ENCODE data around the gene RNF5. TPM values are rescaled to one million over a fixed set of nuclear protein-coding genes. Genes with fewer than 3 reads are reported as not detected.

The RNF5 gene
- total and polyA plus RNA-seq, 2 donors (not counting 1 experiment from before 2014, with no cell fraction given) = 25.5 to 40.7 TPM

DNA sequence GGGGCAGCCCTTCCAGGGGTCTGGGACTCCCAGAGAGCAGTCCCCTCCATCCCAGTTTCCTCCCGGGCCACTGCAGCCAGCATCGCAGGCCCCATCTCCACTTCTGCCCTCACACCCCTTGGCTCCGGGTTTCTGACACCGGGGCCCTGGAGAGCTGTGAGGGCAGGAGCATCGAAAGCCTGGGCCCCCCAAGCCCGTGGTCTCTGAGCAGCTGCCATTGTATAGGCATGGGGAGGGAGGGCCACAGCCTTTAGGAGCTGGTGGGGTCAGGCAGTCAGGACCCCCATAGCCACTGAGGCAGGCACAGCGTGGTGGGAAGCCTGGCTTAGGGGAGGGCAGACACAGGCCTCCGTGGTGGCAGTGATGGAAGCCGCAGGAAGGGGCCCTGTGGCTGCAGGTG is 24.0 kb downstream of the RNF5 start:
- no peak overlapping the region for H3K27ac ChIP-seq (ENCODE audit: low read length in 2 of 2)

DNA sequence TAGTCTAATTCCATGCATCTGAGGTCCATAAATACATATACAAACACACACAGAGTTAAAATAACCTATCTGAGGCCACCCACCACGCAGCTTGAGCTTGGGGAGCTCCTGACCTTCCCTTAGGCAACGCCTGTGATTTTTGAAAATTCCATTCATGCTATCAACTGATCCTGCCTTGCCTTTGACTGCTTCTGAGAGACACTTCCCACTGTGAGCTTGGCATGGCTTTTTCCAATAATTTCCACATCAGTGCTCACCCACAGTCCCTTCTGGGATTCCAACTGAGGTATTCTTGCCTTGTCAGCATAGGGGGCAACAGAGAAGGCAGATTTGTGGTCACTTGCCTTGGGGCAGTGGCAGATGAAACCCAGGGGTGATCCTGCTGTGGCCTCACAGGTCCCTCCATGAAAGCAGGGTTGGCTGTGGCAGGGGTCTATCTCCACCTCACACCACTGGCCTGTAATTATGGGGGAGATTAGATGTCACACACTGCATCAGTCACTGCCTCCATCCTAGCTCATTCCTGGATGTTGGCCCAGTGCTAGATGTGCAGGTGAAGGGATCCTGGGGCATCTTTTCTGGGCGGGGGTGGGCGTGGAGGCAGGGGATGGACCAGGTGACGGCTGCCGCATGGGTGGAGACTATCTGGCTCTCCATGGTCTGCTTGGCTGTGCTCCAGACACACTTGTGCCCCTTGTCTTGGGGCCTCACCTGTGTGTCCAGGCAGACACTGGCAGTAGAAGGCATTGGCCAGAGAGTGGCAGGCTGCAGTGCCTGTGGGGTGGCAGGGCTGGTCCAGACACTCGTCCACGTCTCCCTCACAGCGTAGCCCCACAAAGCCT is 25.4 kb downstream of the RNF5 start:
- TF ChIP-seq, protein P1, sequence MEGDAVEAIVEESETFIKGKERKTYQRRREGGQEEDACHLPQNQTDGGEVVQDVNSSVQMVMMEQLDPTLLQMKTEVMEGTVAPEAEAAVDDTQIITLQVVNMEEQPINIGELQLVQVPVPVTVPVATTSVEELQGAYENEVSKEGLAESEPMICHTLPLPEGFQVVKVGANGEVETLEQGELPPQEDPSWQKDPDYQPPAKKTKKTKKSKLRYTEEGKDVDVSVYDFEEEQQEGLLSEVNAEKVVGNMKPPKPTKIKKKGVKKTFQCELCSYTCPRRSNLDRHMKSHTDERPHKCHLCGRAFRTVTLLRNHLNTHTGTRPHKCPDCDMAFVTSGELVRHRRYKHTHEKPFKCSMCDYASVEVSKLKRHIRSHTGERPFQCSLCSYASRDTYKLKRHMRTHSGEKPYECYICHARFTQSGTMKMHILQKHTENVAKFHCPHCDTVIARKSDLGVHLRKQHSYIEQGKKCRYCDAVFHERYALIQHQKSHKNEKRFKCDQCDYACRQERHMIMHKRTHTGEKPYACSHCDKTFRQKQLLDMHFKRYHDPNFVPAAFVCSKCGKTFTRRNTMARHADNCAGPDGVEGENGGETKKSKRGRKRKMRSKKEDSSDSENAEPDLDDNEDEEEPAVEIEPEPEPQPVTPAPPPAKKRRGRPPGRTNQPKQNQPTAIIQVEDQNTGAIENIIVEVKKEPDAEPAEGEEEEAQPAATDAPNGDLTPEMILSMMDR (IDR thresholded peaks at IDR 0.05) = no peak
- no peak for TF ChIP-seq EZH2 (IDR thresholded peaks at IDR 0.05; ENCODE audit: borderline replicate concordance, insufficient read depth, low read depth, low read length, poor library complexity, severe bottlenecking)
- H3K9me3 Mint-ChIP-seq (ENCODE audit: insufficient read depth) = no peaks in the 10 kb centered on the region
- POLR2A ChIA-PET = no interaction called here

More for the DNA sequence above, 24.0 kb downstream of the RNF5 start:
- Mint-ChIP-seq H3K9me3 (ENCODE audit: insufficient read depth) (no peaks in the 10 kb centered on the region), H3K27me3 (peaks cover 8% of the 10 kb centered on the region), H3K4me1 (peaks cover 4% of the 10 kb centered on the region), H3K27ac (no peak overlapping the region), H3K4me3 (no peak overlapping the region)
- 77% methylated on average over 7 of the region's 9 CpGs for WGBS (ENCODE audit: insufficient coverage)
- intact Hi-C loops (cut with micrococcal nuclease) = no loop called here
- no peak overlapping the region for H2AFZ ChIP-seq (ENCODE audit: insufficient read depth, low read depth, low read length, poor library complexity, severe bottlenecking)
- H3K36me3 ChIP-seq (replicated peaks in 1 of 2; ENCODE audit: control extremely low read depth in 1 of 2, control insufficient read depth in 1 of 2, extremely low read depth in 1 of 2, insufficient read depth in 2 of 2, low read length in 1 of 2) = no peaks in the 10 kb centered on the region
- no peak overlapping the region for H3K4me2 ChIP-seq (replicated peaks; ENCODE audit: low read depth, low read length, poor library complexity, severe bottlenecking)
- TF ChIP-seq EZH2 (IDR thresholded peaks at IDR 0.05; ENCODE audit: borderline replicate concordance, insufficient read depth, low read depth, low read length, poor library complexity, severe bottlenecking) = no peak
- TF ChIP-seq, protein P1 (IDR thresholded peaks at IDR 0.05) = no peak
- H3K79me2 ChIP-seq (ENCODE audit: control insufficient read depth, insufficient read depth, low read length) = no peaks in the 10 kb centered on the region
- CTCF ChIA-PET = no interaction called here
- H3K9ac ChIP-seq (ENCODE audit: low read length) = no peak overlapping the region
- no peaks in the 10 kb centered on the region for H3K9me3 ChIP-seq (ENCODE audit: control extremely low read depth in 1 of 3, control insufficient read depth in 2 of 3, insufficient read depth in 1 of 3, low read length in 2 of 3)
- no peak for ATAC-seq (ENCODE audit: low read depth)
- H3K4me1 ChIP-seq (ENCODE audit: control insufficient read depth in 2 of 2, insufficient read depth in 2 of 2, low read length in 2 of 2) = peaks cover under 1 to 3% of the 10 kb centered on the region in 2 donors
- H4K20me1 ChIP-seq (ENCODE audit: control insufficient read depth, insufficient read depth, low read length, poor library complexity, severe bottlenecking) = no peaks in the 10 kb centered on the region
- no peak overlapping the region for H3K4me3 ChIP-seq (ENCODE audit: control extremely low read depth in 1 of 5, extremely low read depth in 1 of 5, insufficient read depth in 1 of 5, low read depth in 2 of 5, low read length in 4 of 5)
- POLR2A ChIA-PET = no interaction called here
- no peak for DNase-seq
- peaks cover 0 to 8% (median 2%) of the 10 kb centered on the region in 4 experiments for H3K27me3 ChIP-seq (replicated peaks in 1 of 4; ENCODE audit: control extremely low read depth in 1 of 4, control insufficient read depth in 3 of 4, insufficient read depth in 4 of 4, low read length in 3 of 4)

More for the DNA sequence above, 25.4 kb downstream of the RNF5 start:
- Mint-ChIP-seq H3K4me1 (peaks cover 5% of the 10 kb centered on the region), H3K27me3 (peaks cover 8% of the 10 kb centered on the region), H3K4me3 (no peak overlapping the region), H3K27ac (no peak overlapping the region)
- no peak overlapping the region for H3K9ac ChIP-seq (ENCODE audit: low read length)
- intact Hi-C loops (cut with micrococcal nuclease) = no loop called here
- CTCF ChIA-PET = no interaction called here
- DNase-seq (no peak), ATAC-seq (ENCODE audit: low read depth) (no peak)
- H3K9me3 ChIP-seq (ENCODE audit: control extremely low read depth in 1 of 3, control insufficient read depth in 2 of 3, insufficient read depth in 1 of 3, low read length in 2 of 3) = no peaks in the 10 kb centered on the region
- H3K79me2 ChIP-seq (ENCODE audit: control insufficient read depth, insufficient read depth, low read length) = no peaks in the 10 kb centered on the region
- H3K27ac ChIP-seq (ENCODE audit: low read length in 2 of 2) = no peak overlapping the region
- WGBS (ENCODE audit: insufficient coverage) = 97% methylated on average over 9 of the region's 9 CpGs
- H2AFZ ChIP-seq (ENCODE audit: insufficient read depth, low read depth, low read length, poor library complexity, severe bottlenecking) = no peak overlapping the region
- peaks cover 0 to 8% (median 2%) of the 10 kb centered on the region in 4 experiments for H3K27me3 ChIP-seq (replicated peaks in 1 of 4; ENCODE audit: control extremely low read depth in 1 of 4, control insufficient read depth in 3 of 4, insufficient read depth in 4 of 4, low read length in 3 of 4)
- no peak overlapping the region for H3K4me3 ChIP-seq (ENCODE audit: control extremely low read depth in 1 of 5, extremely low read depth in 1 of 5, insufficient read depth in 1 of 5, low read depth in 2 of 5, low read length in 4 of 5)
- H3K36me3 ChIP-seq (replicated peaks in 1 of 2; ENCODE audit: control extremely low read depth in 1 of 2, control insufficient read depth in 1 of 2, extremely low read depth in 1 of 2, insufficient read depth in 2 of 2, low read length in 1 of 2) = no peaks in the 10 kb centered on the region
- H3K4me1 ChIP-seq (ENCODE audit: control insufficient read depth in 2 of 2, insufficient read depth in 2 of 2, low read length in 2 of 2) = no peaks in the 10 kb centered on the region
- H4K20me1 ChIP-seq (ENCODE audit: control insufficient read depth, insufficient read depth, low read length, poor library complexity, severe bottlenecking) = no peaks in the 10 kb centered on the region
- H3K4me2 ChIP-seq (replicated peaks; ENCODE audit: low read depth, low read length, poor library complexity, severe bottlenecking) = no peak overlapping the region

Data from B cell (primary cell).